Stomach smooth muscle (tissue), 2 donors: ENCODE data around the gene CRACR2A.

Experiments used
- H3K27ac ChIP-seq: one replicate; pipeline ENCODE4 v1.7.0; 2013; ENCODE audit warnings: mild to moderate bottlenecking, low read length, inconsistent platforms
- H3K27me3 ChIP-seq, 2 donors: one replicate each; pipeline ENCODE4 v1.7.0; 2013; ENCODE audit warnings: low read length in 2 of 2; ENCODE audit not compliant: insufficient read depth in 2 of 2, control insufficient read depth in 1 of 2
- H3K36me3 ChIP-seq, 2 donors: one replicate each; pipeline ENCODE4 v1.7.0; 2013; ENCODE audit warnings: low read length in 2 of 2; ENCODE audit not compliant: control insufficient read depth in 2 of 2, insufficient read depth in 2 of 2
- H3K4me1 ChIP-seq: one replicate; pipeline ENCODE4 v1.7.0; 2013; ENCODE audit warnings: low read length; ENCODE audit not compliant: control insufficient read depth, insufficient read depth
- H3K4me3 ChIP-seq, 2 donors: one replicate each; pipeline ENCODE4 v1.7.0; 2013; ENCODE audit warnings: low read length in 2 of 2
- H3K9ac ChIP-seq, 2 donors: one replicate each; pipeline ENCODE4 v1.7.0; 2013; ENCODE audit warnings: low read length in 2 of 2, mild to moderate bottlenecking in 1 of 2
- H3K9me3 ChIP-seq, 2 donors: one replicate each; pipeline ENCODE4 v1.7.0; 2013; ENCODE audit warnings: low read length in 2 of 2; ENCODE audit not compliant: control insufficient read depth in 2 of 2
- donor health status: healthy.
- donor health status: Pancreatic carcinoma.

CRACR2A gene

DNA sequence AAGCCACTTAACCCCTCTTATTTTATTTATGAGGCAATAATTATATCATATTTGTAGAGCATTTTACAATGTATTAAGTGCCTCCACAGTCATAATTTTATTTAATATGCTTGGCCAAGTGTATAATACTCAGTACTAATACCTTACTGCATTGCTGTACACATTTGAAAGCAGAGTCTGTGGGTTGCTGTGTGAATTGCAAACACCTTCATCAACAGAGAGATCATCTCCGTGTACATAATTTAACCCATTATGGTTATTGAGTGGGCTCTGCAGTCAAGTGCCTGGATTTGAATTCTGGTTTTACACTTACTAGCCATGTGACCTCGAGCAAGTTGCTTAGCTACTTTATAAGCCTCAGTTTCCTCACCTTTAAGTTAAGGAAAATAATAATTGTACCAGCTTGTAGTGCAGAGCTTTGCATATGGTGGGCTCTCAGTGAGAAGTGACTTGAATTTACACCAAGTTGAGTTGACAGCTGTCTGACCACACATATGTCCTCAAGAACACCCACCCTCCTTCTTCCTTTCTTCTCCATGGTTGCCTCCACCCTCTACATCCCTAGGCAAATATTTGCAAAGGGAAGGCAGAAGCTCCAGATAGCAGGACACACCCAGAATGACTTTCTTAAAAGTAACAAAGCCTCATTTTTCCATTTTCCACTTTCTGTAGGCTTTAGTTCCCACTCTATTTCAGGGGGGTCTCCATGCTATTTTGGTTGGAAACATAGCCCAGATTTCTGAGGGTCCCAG lies 12.3 kb downstream of the CRACR2A start:
- H3K27me3 ChIP-seq = no peaks in the 10 kb centered on the region
- H3K4me3 ChIP-seq = no peak overlapping the region
- H3K9me3 ChIP-seq = no peaks in the 10 kb centered on the region
- H3K9ac ChIP-seq = no peak overlapping the region
- no peaks in the 10 kb centered on the region for H3K36me3 ChIP-seq
- H3K4me1 ChIP-seq = no peaks in the 10 kb centered on the region
- H3K27ac ChIP-seq = no peak overlapping the region

- Histone ChIP-seq H3K27me3 (no peaks in the 10 kb centered on the region), H3K4me1 (no peaks in the 10 kb centered on the region), H3K4me3 (no peak overlapping the region), H3K9ac (no peak overlapping the region), H3K9me3 (no peaks in the 10 kb centered on the region), H3K27ac (no peak overlapping the region), H3K36me3 (no peaks in the 10 kb centered on the region)
These were observed 17.5 kb downstream of the CRACR2A start for GRCh38 chr12:3735432-3735831.

DNA sequence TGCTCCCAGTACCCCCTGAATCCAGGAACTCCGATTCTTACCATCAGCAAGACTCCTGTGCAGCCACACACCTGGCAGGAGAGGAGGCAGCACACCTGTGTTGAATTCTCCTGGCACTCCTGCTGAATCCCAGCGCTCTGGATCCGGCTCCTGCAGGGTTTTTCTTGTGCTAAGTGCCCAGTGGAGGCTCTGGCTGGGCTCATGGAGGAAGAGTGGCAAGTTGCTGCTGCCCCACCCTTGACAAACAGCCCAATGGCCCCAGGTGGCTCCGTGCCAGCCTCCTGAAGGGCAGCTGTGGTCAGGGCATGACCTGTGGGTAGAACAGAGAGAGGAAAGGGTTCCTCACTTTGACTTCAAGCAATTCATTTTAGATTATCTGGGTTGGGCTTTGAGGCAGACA lies 20.0 kb downstream of the CRACR2A start:
- no peak overlapping the region for H3K27ac ChIP-seq
- no peak overlapping the region for H3K4me3 ChIP-seq
- H3K27me3 ChIP-seq = no peaks in the 10 kb centered on the region
- no peaks in the 10 kb centered on the region for H3K9me3 ChIP-seq
- no peak overlapping the region for H3K9ac ChIP-seq
- peaks cover 0 to 2% of the 10 kb centered on the region in 2 donors for H3K36me3 ChIP-seq
- H3K4me1 ChIP-seq = no peaks in the 10 kb centered on the region

- H3K9ac ChIP-seq = no peak overlapping the region
- H3K4me3 ChIP-seq = no peak overlapping the region
- no peak overlapping the region for H3K27ac ChIP-seq
- H3K36me3 ChIP-seq = peaks cover 0 to 2% of the 10 kb centered on the region in 2 donors
- H3K9me3 ChIP-seq = no peaks in the 10 kb centered on the region
- peaks cover 4% of the 10 kb centered on the region for H3K4me1 ChIP-seq
- no peaks in the 10 kb centered on the region for H3K27me3 ChIP-seq
These were observed 22.8 kb downstream of the CRACR2A start for GRCh38 chr12:3730111-3730510.

GRCh38 chr12:3728686-3729085 lies 24.2 kb downstream of the CRACR2A start:
- Histone ChIP-seq H3K36me3 (peaks cover 0 to 2% of the 10 kb centered on the region in 2 donors), H3K4me3 (no peak overlapping the region)

GRCh38 chr12:3727877-3728632 lies 24.9 kb downstream of the CRACR2A start:
- Histone ChIP-seq H3K9ac (no peak overlapping the region), H3K4me3 (no peak overlapping the region), H3K4me1 (peaks cover 21% of the 10 kb centered on the region), H3K27me3 (no peaks in the 10 kb centered on the region), H3K36me3 (peaks cover 0 to 2% of the 10 kb centered on the region in 2 donors), H3K27ac (no peak overlapping the region), H3K9me3 (no peaks in the 10 kb centered on the region)

More at GRCh38 chr12:3728686-3729085, 24.2 kb downstream of the CRACR2A start:
- no peaks in the 10 kb centered on the region for H3K27me3 ChIP-seq
- H3K9me3 ChIP-seq = no peaks in the 10 kb centered on the region
- H3K9ac ChIP-seq = no peak overlapping the region
- H3K4me1 ChIP-seq = peaks cover 18% of the 10 kb centered on the region
- H3K27ac ChIP-seq = no peak overlapping the region

DNA sequence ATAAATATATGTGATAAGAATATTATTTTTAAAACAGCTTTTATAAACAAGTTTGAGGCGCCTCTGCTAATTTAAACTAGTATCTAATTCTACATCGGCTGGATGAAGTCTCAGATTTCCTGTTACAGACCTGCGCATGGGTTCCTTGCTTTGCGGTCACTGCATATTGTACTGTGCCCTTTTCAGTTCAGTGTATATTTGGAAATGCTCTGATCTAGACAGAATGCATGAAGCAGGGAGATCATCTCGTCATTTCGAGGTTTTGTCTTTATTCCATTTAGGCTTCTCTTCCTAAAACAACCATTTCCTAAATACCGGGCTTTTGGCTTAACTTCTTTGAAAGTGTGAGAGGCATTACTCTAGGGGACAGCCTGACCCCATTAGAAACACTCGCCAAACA lies 25.6 kb downstream of the CRACR2A start:
- Histone ChIP-seq H3K9me3 (no peaks in the 10 kb centered on the region), H3K4me1 (peaks cover 21% of the 10 kb centered on the region), H3K27ac (no peak overlapping the region), H3K36me3 (peaks cover 0 to 2% of the 10 kb centered on the region in 2 donors), H3K27me3 (no peaks in the 10 kb centered on the region), H3K9ac (no peak overlapping the region), H3K4me3 (no peak overlapping the region)

- no peak overlapping the region for H3K4me3 ChIP-seq
- no peak overlapping the region for H3K27ac ChIP-seq
- peaks cover 0 to 2% of the 10 kb centered on the region in 2 donors for H3K36me3 ChIP-seq
- H3K9me3 ChIP-seq = no peaks in the 10 kb centered on the region
- no peaks in the 10 kb centered on the region for H3K27me3 ChIP-seq
- peaks cover 21% of the 10 kb centered on the region for H3K4me1 ChIP-seq
- H3K9ac ChIP-seq = no peak overlapping the region
These were observed 26.5 kb downstream of the CRACR2A start for GRCh38 chr12:3726456-3726855.

- peaks cover 0 to 2% of the 10 kb centered on the region in 2 donors for H3K36me3 ChIP-seq
- no peaks in the 10 kb centered on the region for H3K27me3 ChIP-seq
- H3K4me1 ChIP-seq = peaks cover 22% of the 10 kb centered on the region
- no peak overlapping the region for H3K4me3 ChIP-seq
- no peak overlapping the region for H3K9ac ChIP-seq
- H3K9me3 ChIP-seq = no peaks in the 10 kb centered on the region
- H3K27ac ChIP-seq = peak overlapping the region; percentile 71
These were observed 27.4 kb downstream of the CRACR2A start for GRCh38 chr12:3725388-3726115.

DNA sequence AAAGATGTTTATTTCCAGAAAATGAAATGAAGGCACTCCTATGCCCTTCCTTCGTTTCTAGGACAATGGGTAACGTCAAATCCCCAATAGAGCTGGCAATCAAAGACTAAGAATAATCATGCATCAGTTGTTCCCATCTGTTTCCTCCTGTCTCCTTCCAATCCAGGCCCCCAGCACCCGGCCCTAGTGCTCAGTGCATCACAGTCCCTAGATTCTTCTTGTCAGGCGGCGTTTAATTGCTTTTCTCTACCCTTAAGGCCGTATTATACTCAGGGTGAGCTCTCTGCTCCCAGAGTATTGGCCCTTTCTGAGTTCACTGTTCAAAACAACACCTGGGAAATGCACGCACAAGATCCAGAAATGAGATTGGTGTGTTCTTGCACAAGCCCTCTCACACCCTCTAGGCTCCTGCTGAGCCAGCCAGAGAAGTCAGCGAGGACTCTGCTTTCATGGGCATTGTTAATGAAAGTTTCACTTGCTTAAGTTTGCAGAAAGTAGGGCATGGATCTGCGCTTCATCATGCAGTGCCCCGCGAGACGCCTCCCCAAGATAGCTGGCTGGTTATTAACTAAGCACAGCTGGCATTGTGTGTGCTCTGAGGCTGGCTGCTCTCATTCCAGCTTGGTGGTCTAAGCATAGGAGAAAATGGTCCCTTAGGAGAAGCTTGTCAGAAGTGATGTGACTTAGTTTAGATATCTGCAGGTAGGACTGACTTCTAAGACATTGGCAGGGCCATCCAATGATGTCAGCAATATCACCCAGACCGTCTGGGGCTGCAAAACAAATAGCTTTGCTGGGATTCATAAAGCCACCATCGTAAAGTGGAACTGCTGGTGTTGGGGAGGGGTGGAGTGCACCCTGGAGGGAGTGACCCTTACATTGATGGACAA lies 28.7 kb downstream of the CRACR2A start:
- peaks cover 24% of the 10 kb centered on the region for H3K4me1 ChIP-seq
- H3K9me3 ChIP-seq = no peaks in the 10 kb centered on the region
- peak overlapping the region; percentile 71 for H3K27ac ChIP-seq
- H3K4me3 ChIP-seq = peak overlapping the region in 1 of 2 donors; percentile 29
- H3K27me3 ChIP-seq = no peaks in the 10 kb centered on the region
- peaks cover 0 to 2% of the 10 kb centered on the region in 2 donors for H3K36me3 ChIP-seq
- H3K9ac ChIP-seq = no peak overlapping the region
